ENCODE data around the gene TMEM255A.
"Not testable (repeated sequence)": the region's sequence is repeated elsewhere in the genome, so short reads cannot be mapped to it uniquely, and the experiment has no call there.

The TMEM255A gene

GRCh38 chrX:120310861-120311726, at the start of gene TMEM255A:
Gene TMEM255A, minus strand, starts transcription at chrX:120311461. Its CDS starts 152 bp downstream, at chrX:120311309.
- DNase-seq (ENCODE audit: low read depth, low spot score): no peak

- no peak for DNase-seq (ENCODE audit: low read depth, low spot score)
These were observed 47.6 kb upstream of the TMEM255A start for GRCh38 chrX:120358737-120359456.

GRCh38 chrX:120357186-120357585, 45.9 kb upstream of the TMEM255A start:
- DNase-seq (ENCODE audit: low read depth, low spot score): no peak

- no peak for DNase-seq (ENCODE audit: low read depth, low spot score)
These were observed 44.8 kb upstream of the TMEM255A start for GRCh38 chrX:120356084-120356483.

GRCh38 chrX:120350450-120351138, 39.3 kb upstream of the TMEM255A start:
- DNase-seq (ENCODE audit: low read depth, low spot score): no peak

- not testable (repeated sequence) for DNase-seq (ENCODE audit: low read depth, low spot score)
These were observed 33.3 kb upstream of the TMEM255A start for GRCh38 chrX:120344566-120344965.

- DNase-seq (ENCODE audit: low read depth, low spot score): no peak
These were observed 25.6 kb upstream of the TMEM255A start for GRCh38 chrX:120336899-120337298.

- no peak for DNase-seq (ENCODE audit: low read depth, low spot score)
These were observed 24.0 kb upstream of the TMEM255A start for GRCh38 chrX:120335289-120335688.

- DNase-seq (ENCODE audit: low read depth, low spot score): no peak
These were observed 23.3 kb upstream of the TMEM255A start for GRCh38 chrX:120334603-120335002.

- no peak for DNase-seq (ENCODE audit: low read depth, low spot score)
These were observed 22.9 kb upstream of the TMEM255A start for GRCh38 chrX:120334151-120334550.

- no peak for DNase-seq (ENCODE audit: low read depth, low spot score)
These were observed 21.1 kb upstream of the TMEM255A start for GRCh38 chrX:120332394-120332793.

GRCh38 chrX:120331116-120331515, 19.9 kb upstream of the TMEM255A start:
- no peak for DNase-seq (ENCODE audit: low read depth, low spot score)

GRCh38 chrX:120321520-120322281, 10.4 kb upstream of the TMEM255A start:
- no peak for DNase-seq (ENCODE audit: low read depth, low spot score)

GRCh38 chrX:120318411-120318810, 7.2 kb upstream of the TMEM255A start:
- DNase-seq (ENCODE audit: low read depth, low spot score): no peak

GRCh38 chrX:120316587-120317283, 5.5 kb upstream of the TMEM255A start:
- DNase-seq (ENCODE audit: low read depth, low spot score): no peak

GRCh38 chrX:120315776-120316175, 4.5 kb upstream of the TMEM255A start:
- no peak for DNase-seq (ENCODE audit: low read depth, low spot score)

- no peak for DNase-seq (ENCODE audit: low read depth, low spot score)
These were observed 434 bp upstream of the TMEM255A start for GRCh38 chrX:120311727-120312063.

- DNase-seq (ENCODE audit: low read depth, low spot score): no peak
These were observed 1.2 kb downstream of the TMEM255A start for GRCh38 chrX:120309873-120310705.

GRCh38 chrX:120308959-120309872, 2.0 kb downstream of the TMEM255A start:
- DNase-seq (ENCODE audit: low read depth, low spot score): no peak
